ENCODE measurements around the gene GRIA4.

DNA sequence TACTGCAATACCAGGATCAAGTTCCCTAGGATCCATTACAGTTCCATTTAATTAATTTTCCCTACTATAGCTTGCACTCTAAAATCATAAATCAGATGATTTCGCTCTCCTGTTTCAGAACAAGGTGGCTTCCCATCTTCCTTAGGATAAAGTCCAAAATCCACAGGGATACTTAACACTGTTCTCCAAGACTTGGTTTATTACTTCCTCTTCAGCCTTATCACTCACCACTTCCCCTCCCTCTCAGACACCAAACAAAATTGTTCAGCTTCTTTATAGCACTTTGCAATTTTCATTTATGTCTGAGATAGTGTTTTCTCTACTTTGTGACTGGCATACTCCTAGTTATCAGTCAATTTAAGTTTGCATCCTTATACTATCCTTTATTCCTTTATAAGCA, 124.6 kb downstream of the GRIA4 start:
- TF ChIP-seq ZNF311 (tag by site-specific recombination; IDR thresholded peaks at IDR 0.05; ENCODE audit: borderline replicate concordance) = no peak
- no peak for TF ChIP-seq MYNN (tag by site-specific recombination; IDR thresholded peaks at IDR 0.05; ENCODE audit: borderline replicate concordance)
- no peak for TF ChIP-seq ZNF660 (tag by site-specific recombination; IDR thresholded peaks at IDR 0.05)

Data from HEK293 (cell line).